ENCODE data around the gene ADGRB3.

The ADGRB3 gene

GRCh38 chr6:68726992-68727391, 91.9 kb downstream of the ADGRB3 start:
- no peak overlapping the region for H2AFZ ChIP-seq (ENCODE audit: low read depth, low read length)
- H3K4me2 ChIP-seq (ENCODE audit: low read length, poor library complexity, severe bottlenecking): no peak overlapping the region
- no peak overlapping the region for H3K27ac ChIP-seq (ENCODE audit: low read length, poor library complexity, severe bottlenecking)
- no peaks in the 10 kb centered on the region for H3K9me3 ChIP-seq (ENCODE audit: control insufficient read depth, low read length)
- no peak overlapping the region for H3K14ac ChIP-seq (ENCODE audit: low read length in 2 of 2)
- H2BK120ac ChIP-seq (ENCODE audit: low read depth, low read length): no peak overlapping the region
- no peak overlapping the region for H3K9ac ChIP-seq (ENCODE audit: low read length)
- H3K36me3 ChIP-seq (ENCODE audit: control insufficient read depth in 1 of 2, insufficient read depth in 2 of 2, low read depth in 1 of 2, low read length in 2 of 2): no peaks in the 10 kb centered on the region
- no peak for DNase-seq
- H2BK12ac ChIP-seq (ENCODE audit: low read length in 2 of 2): no peak overlapping the region
- H3K4me1 ChIP-seq (ENCODE audit: control insufficient read depth, insufficient read depth, low read depth, low read length): no peaks in the 10 kb centered on the region
- no peak overlapping the region for H3K4me3 ChIP-seq (ENCODE audit: insufficient read depth in 1 of 2, low read depth in 1 of 2, low read length in 2 of 2)
- H2BK15ac ChIP-seq (ENCODE audit: low read depth, poor library complexity, severe bottlenecking): no peak overlapping the region
- H2BK5ac ChIP-seq (ENCODE audit: low read depth, low read length, poor library complexity, severe bottlenecking): no peak overlapping the region
- no peak overlapping the region for H3K23ac ChIP-seq (ENCODE audit: low read length in 2 of 2)
- no peak overlapping the region for H3K18ac ChIP-seq (ENCODE audit: low read depth in 1 of 2, low read length in 2 of 2)
- H3K79me1 ChIP-seq (replicated peaks; ENCODE audit: low read length, poor library complexity, severe bottlenecking): no peaks in the 10 kb centered on the region
- H4K8ac ChIP-seq (ENCODE audit: low read length): no peak overlapping the region
- no peak overlapping the region for H2AK5ac ChIP-seq (ENCODE audit: low read length, severe bottlenecking)
- no peaks in the 10 kb centered on the region for H3K27me3 ChIP-seq (ENCODE audit: control insufficient read depth in 1 of 2, insufficient read depth in 1 of 2, low read length in 2 of 2)
- 90% methylated on average over 1 of the region's 1 CpG for WGBS
- no peak overlapping the region for H4K91ac ChIP-seq (ENCODE audit: low read length)
- no peak overlapping the region for H3K4ac ChIP-seq (ENCODE audit: low read depth in 1 of 2, low read length in 2 of 2)

DNA sequence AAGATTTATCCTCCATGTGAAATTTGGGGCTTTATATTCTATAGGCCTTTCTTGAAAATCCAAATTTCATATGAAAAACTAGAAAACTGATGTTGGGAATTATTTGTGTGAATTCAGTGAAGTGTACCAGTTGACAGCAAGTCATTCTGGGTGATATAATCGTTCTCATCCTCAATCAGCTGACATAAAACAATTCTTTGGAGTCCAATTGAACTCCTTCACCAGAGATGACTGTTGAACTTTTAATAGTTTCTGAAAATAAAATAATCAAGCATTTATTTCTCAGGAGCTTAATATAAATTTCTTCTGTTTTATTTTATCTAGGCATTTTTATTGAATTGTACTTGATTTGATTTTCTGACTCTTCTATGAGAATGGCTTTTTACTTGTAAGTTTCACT, 92.6 kb downstream of the ADGRB3 start:
- no CpG with 5 or more reads among the region's 1 CpG for WGBS
- H3K9me3 ChIP-seq (ENCODE audit: control insufficient read depth, low read length): no peaks in the 10 kb centered on the region
- H4K8ac ChIP-seq (ENCODE audit: low read length): no peak overlapping the region
- H4K91ac ChIP-seq (ENCODE audit: low read length): no peak overlapping the region
- no peak overlapping the region for H3K4ac ChIP-seq (ENCODE audit: low read depth in 1 of 2, low read length in 2 of 2)
- H3K4me1 ChIP-seq (ENCODE audit: control insufficient read depth, insufficient read depth, low read depth, low read length): no peaks in the 10 kb centered on the region
- no peak overlapping the region for H3K27ac ChIP-seq (ENCODE audit: low read length, poor library complexity, severe bottlenecking)
- H3K9ac ChIP-seq (ENCODE audit: low read length): no peak overlapping the region
- no peaks in the 10 kb centered on the region for H3K79me1 ChIP-seq (replicated peaks; ENCODE audit: low read length, poor library complexity, severe bottlenecking)
- H2BK120ac ChIP-seq (ENCODE audit: low read depth, low read length): no peak overlapping the region
- H2BK5ac ChIP-seq (ENCODE audit: low read depth, low read length, poor library complexity, severe bottlenecking): no peak overlapping the region
- no peak overlapping the region for H2AK5ac ChIP-seq (ENCODE audit: low read length, severe bottlenecking)
- H2BK12ac ChIP-seq (ENCODE audit: low read length in 2 of 2): no peak overlapping the region
- no peak overlapping the region for H3K4me2 ChIP-seq (ENCODE audit: low read length, poor library complexity, severe bottlenecking)
- H3K14ac ChIP-seq (ENCODE audit: low read length in 2 of 2): no peak overlapping the region
- no peak overlapping the region for H3K4me3 ChIP-seq (ENCODE audit: insufficient read depth in 1 of 2, low read depth in 1 of 2, low read length in 2 of 2)
- H3K18ac ChIP-seq (ENCODE audit: low read depth in 1 of 2, low read length in 2 of 2): no peak overlapping the region
- no peaks in the 10 kb centered on the region for H3K36me3 ChIP-seq (ENCODE audit: control insufficient read depth in 1 of 2, insufficient read depth in 2 of 2, low read depth in 1 of 2, low read length in 2 of 2)
- H2AFZ ChIP-seq (ENCODE audit: low read depth, low read length): no peak overlapping the region
- H3K23ac ChIP-seq (ENCODE audit: low read length in 2 of 2): no peak overlapping the region
- no peaks in the 10 kb centered on the region for H3K27me3 ChIP-seq (ENCODE audit: control insufficient read depth in 1 of 2, insufficient read depth in 1 of 2, low read length in 2 of 2)
- H2BK15ac ChIP-seq (ENCODE audit: low read depth, poor library complexity, severe bottlenecking): no peak overlapping the region
- no peak for DNase-seq

DNA sequence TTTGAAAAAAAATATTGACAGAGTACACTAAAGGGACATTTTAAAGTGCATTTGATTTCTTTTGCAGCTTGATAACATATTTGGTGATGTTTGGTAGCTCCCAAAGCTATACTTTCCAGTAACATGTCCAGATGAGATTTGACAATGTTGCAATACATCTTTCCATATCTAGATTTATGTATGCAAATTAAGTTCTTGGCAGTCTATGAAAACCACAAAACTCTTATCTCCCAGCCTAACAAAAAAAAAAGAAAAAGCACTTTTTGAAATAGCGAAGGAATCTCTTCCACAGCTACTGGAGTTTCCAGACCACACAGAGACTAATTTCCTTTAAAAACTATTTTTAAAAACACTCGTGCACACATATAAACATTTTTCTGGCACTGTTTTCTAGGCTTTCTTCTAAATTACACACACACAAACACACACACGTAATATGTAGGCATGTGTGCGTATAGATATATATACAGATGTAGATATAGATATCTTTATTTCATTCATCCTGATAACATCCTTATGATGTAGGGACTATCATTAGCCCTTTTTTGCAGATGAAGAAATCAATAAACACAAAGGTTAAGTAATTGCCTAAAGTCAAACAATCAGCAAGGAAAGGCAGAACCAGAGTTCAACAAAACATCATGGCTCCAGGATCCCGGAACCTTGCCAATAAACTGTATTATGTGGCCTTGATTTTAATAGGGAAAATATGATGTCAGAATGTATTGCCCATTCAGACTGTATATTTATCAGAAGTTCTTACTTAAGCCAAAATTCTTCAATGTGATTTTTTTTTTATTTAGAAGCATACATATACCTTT, 93.3 kb downstream of the ADGRB3 start:
- Histone ChIP-seq H3K4me2 (ENCODE audit: low read length, poor library complexity, severe bottlenecking) (no peak overlapping the region), H3K79me1 (replicated peaks; ENCODE audit: low read length, poor library complexity, severe bottlenecking) (no peaks in the 10 kb centered on the region), H2BK120ac (ENCODE audit: low read depth, low read length) (no peak overlapping the region), H3K14ac (ENCODE audit: low read length in 2 of 2) (no peak overlapping the region), H2AK5ac (ENCODE audit: low read length, severe bottlenecking) (no peak overlapping the region), H3K36me3 (ENCODE audit: control insufficient read depth in 1 of 2, insufficient read depth in 2 of 2, low read depth in 1 of 2, low read length in 2 of 2) (no peaks in the 10 kb centered on the region), H4K91ac (ENCODE audit: low read length) (no peak overlapping the region), H3K27ac (ENCODE audit: low read length, poor library complexity, severe bottlenecking) (no peak overlapping the region), H3K4me3 (ENCODE audit: insufficient read depth in 1 of 2, low read depth in 1 of 2, low read length in 2 of 2) (no peak overlapping the region), H3K18ac (ENCODE audit: low read depth in 1 of 2, low read length in 2 of 2) (no peak overlapping the region), H4K8ac (ENCODE audit: low read length) (no peak overlapping the region), H3K9ac (ENCODE audit: low read length) (no peak overlapping the region), H2BK5ac (ENCODE audit: low read depth, low read length, poor library complexity, severe bottlenecking) (no peak overlapping the region), H2BK12ac (ENCODE audit: low read length in 2 of 2) (no peak overlapping the region), H3K27me3 (ENCODE audit: control insufficient read depth in 1 of 2, insufficient read depth in 1 of 2, low read length in 2 of 2) (no peaks in the 10 kb centered on the region), H3K9me3 (ENCODE audit: control insufficient read depth, low read length) (no peaks in the 10 kb centered on the region), H3K23ac (ENCODE audit: low read length in 2 of 2) (no peak overlapping the region), H3K4ac (ENCODE audit: low read depth in 1 of 2, low read length in 2 of 2) (no peak overlapping the region), H3K4me1 (ENCODE audit: control insufficient read depth, insufficient read depth, low read depth, low read length) (no peaks in the 10 kb centered on the region), H2BK15ac (ENCODE audit: low read depth, poor library complexity, severe bottlenecking) (no peak overlapping the region), H2AFZ (ENCODE audit: low read depth, low read length) (no peak overlapping the region)
- peak; percentile 39 for DNase-seq
- 41% methylated on average over 1 of the region's 5 CpGs for WGBS

DNA sequence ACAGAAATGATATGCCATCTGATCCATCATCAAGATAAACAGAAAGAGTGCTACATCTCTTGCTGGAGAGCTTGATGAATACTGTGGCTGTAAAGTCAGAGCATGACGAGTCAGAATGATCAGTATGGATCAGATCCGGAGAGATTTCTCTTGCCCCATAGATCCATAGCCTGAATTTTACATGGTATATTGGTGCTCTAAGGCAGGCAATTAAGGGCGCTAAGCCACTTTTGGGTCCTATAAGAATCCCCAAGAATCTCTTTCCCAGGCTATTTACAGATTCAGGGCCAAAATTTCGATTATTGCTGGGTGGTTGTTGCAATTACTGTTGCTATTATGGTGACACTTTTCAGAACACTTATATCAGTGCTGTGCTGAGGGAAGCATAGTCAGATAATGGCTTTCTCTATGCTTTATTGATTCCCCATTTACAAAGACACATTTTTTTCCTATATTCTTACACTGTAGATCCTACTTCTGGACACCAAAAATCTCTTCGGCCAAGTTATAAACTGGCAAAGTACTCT, 94.4 kb downstream of the ADGRB3 start:
- no peak overlapping the region for H2AFZ ChIP-seq (ENCODE audit: low read depth, low read length)
- WGBS: 95% methylated on average over 3 of the region's 5 CpGs
- H2BK120ac ChIP-seq (ENCODE audit: low read depth, low read length): no peak overlapping the region
- no peak overlapping the region for H4K91ac ChIP-seq (ENCODE audit: low read length)
- no peaks in the 10 kb centered on the region for H3K36me3 ChIP-seq (ENCODE audit: control insufficient read depth in 1 of 2, insufficient read depth in 2 of 2, low read depth in 1 of 2, low read length in 2 of 2)
- no peaks in the 10 kb centered on the region for H3K9me3 ChIP-seq (ENCODE audit: control insufficient read depth, low read length)
- H2BK12ac ChIP-seq (ENCODE audit: low read length in 2 of 2): no peak overlapping the region
- H3K4me1 ChIP-seq (ENCODE audit: control insufficient read depth, insufficient read depth, low read depth, low read length): no peaks in the 10 kb centered on the region
- no peaks in the 10 kb centered on the region for H3K79me1 ChIP-seq (replicated peaks; ENCODE audit: low read length, poor library complexity, severe bottlenecking)
- no peak overlapping the region for H2BK15ac ChIP-seq (ENCODE audit: low read depth, poor library complexity, severe bottlenecking)
- no peak overlapping the region for H2AK5ac ChIP-seq (ENCODE audit: low read length, severe bottlenecking)
- H3K4me3 ChIP-seq (ENCODE audit: insufficient read depth in 1 of 2, low read depth in 1 of 2, low read length in 2 of 2): no peak overlapping the region
- no peak overlapping the region for H3K23ac ChIP-seq (ENCODE audit: low read length in 2 of 2)
- no peak overlapping the region for H3K9ac ChIP-seq (ENCODE audit: low read length)
- no peak overlapping the region for H3K4me2 ChIP-seq (ENCODE audit: low read length, poor library complexity, severe bottlenecking)
- H3K27me3 ChIP-seq (ENCODE audit: control insufficient read depth in 1 of 2, insufficient read depth in 1 of 2, low read length in 2 of 2): no peaks in the 10 kb centered on the region
- H2BK5ac ChIP-seq (ENCODE audit: low read depth, low read length, poor library complexity, severe bottlenecking): no peak overlapping the region
- DNase-seq: no peak
- H3K14ac ChIP-seq (ENCODE audit: low read length in 2 of 2): no peak overlapping the region
- peak overlapping the region in 1 of 2 experiments; percentile 12 for H3K18ac ChIP-seq (ENCODE audit: low read depth in 1 of 2, low read length in 2 of 2)
- H3K27ac ChIP-seq (ENCODE audit: low read length, poor library complexity, severe bottlenecking): no peak overlapping the region
- H4K8ac ChIP-seq (ENCODE audit: low read length): no peak overlapping the region
- no peak overlapping the region for H3K4ac ChIP-seq (ENCODE audit: low read depth in 1 of 2, low read length in 2 of 2)
